Body of pancreas (tissue), 4 donors: ENCODE measurements around the gene HADH.

ENCODE experiments used
- POLR2A ChIP-seq, 3 donors: fragments of 450-650 bp; IDR thresholded peaks; one replicate each; pipeline ENCODE4 v1.6.1; 2016; ENCODE audit warnings: antibody characterized with exemption in 3 of 3, mild to moderate bottlenecking in 2 of 3
- TF ChIP-seq, protein P1 (sequence below), 7 experiments: fragments of 450-650 bp in 4 of 7; fragments of 200-600 bp in 3 of 7; sonication (generic) in 3 of 7; IDR thresholded peaks; one replicate each; pipeline ENCODE4 v1.5.1; 2016 to 2019; ENCODE audit warnings: antibody characterized with exemption in 7 of 7

DNA sequence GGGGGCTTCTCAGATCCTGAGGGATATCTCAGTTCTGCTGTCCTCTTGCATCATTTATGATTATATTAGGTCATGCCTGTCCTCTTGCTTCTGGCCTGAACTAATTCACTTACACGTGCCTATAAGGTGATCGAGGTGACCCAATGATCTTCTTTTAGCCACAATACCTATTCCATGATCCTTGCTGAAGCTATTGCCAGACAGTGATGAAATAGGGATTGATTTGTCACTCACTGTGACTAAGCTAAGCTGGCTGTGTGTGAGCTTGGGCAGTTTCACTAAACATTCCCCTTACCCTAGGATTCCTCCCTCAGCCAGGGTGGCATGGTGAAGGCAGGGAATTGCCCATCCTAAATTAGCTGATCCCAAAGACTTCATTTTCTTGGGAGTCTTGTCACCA lies 19.0 kb downstream of the HADH start:
- TF ChIP-seq, protein P1, sequence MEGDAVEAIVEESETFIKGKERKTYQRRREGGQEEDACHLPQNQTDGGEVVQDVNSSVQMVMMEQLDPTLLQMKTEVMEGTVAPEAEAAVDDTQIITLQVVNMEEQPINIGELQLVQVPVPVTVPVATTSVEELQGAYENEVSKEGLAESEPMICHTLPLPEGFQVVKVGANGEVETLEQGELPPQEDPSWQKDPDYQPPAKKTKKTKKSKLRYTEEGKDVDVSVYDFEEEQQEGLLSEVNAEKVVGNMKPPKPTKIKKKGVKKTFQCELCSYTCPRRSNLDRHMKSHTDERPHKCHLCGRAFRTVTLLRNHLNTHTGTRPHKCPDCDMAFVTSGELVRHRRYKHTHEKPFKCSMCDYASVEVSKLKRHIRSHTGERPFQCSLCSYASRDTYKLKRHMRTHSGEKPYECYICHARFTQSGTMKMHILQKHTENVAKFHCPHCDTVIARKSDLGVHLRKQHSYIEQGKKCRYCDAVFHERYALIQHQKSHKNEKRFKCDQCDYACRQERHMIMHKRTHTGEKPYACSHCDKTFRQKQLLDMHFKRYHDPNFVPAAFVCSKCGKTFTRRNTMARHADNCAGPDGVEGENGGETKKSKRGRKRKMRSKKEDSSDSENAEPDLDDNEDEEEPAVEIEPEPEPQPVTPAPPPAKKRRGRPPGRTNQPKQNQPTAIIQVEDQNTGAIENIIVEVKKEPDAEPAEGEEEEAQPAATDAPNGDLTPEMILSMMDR (IDR thresholded peaks at IDR 0.05), result no peak
- no peak for TF ChIP-seq POLR2A (IDR thresholded peaks at IDR 0.05)
